Putamen (tissue), 1 donor: ENCODE results near the gene MAML2.

Experiments used
- DNase-seq: peaks from one replicate; pipeline ENCODE4 v3.0.0-alpha.2; 2016; ENCODE audit warnings: low spot score

MAML2 gene

GRCh38 chr11:96072592-96072991, 270.4 kb downstream of the MAML2 start:
- DNase-seq: no peak

- no peak for DNase-seq
Measured at GRCh38 chr11:96070453-96070852, 272.5 kb downstream of the MAML2 start.

- DNase-seq: no peak
Measured at GRCh38 chr11:96067160-96067559, 275.8 kb downstream of the MAML2 start.

- no peak for DNase-seq
Measured at GRCh38 chr11:96065379-96065778, 277.6 kb downstream of the MAML2 start.

GRCh38 chr11:96063886-96064285, 279.1 kb downstream of the MAML2 start:
- no peak for DNase-seq

- no peak for DNase-seq
Measured at GRCh38 chr11:96063053-96063452, 279.9 kb downstream of the MAML2 start.

GRCh38 chr11:96062134-96062533, 280.9 kb downstream of the MAML2 start:
- DNase-seq: no peak

GRCh38 chr11:96061730-96062129, 281.3 kb downstream of the MAML2 start:
- DNase-seq: no peak

GRCh38 chr11:96061069-96061468, 281.9 kb downstream of the MAML2 start:
- DNase-seq: no peak

GRCh38 chr11:96057502-96057901, 285.5 kb downstream of the MAML2 start:
- DNase-seq: no peak

- no peak for DNase-seq
Measured at GRCh38 chr11:96056576-96056975, 286.4 kb downstream of the MAML2 start.

- DNase-seq: no peak
Measured at GRCh38 chr11:96055706-96056387, 287.1 kb downstream of the MAML2 start.

GRCh38 chr11:96054870-96055705, 287.9 kb downstream of the MAML2 start:
- DNase-seq: no peak

- no peak for DNase-seq
Measured at GRCh38 chr11:96052921-96053651, 289.9 kb downstream of the MAML2 start.

GRCh38 chr11:96051820-96052219, 291.2 kb downstream of the MAML2 start:
- no peak for DNase-seq

- no peak for DNase-seq
Measured at GRCh38 chr11:96050435-96051182, 292.4 kb downstream of the MAML2 start.

GRCh38 chr11:96049426-96049825, 293.6 kb downstream of the MAML2 start:
- DNase-seq: no peak

GRCh38 chr11:96045622-96046456, 297.2 kb downstream of the MAML2 start:
- DNase-seq: no peak

- no peak for DNase-seq
Measured at GRCh38 chr11:96044747-96045146, 298.2 kb downstream of the MAML2 start.

GRCh38 chr11:96044311-96044710, 298.7 kb downstream of the MAML2 start:
- DNase-seq: no peak

GRCh38 chr11:96043291-96043690, 299.7 kb downstream of the MAML2 start:
- DNase-seq: no peak
